GM15510 (cell line): ENCODE data around the gene ANTXR1.

Experiments used
- POLR2A ChIP-seq: IDR thresholded peaks from 3 replicates; pipeline ENCODE4 v1.6.1; 2011; ENCODE audit warnings: borderline replicate concordance; ENCODE audit not compliant: insufficient read length; ENCODE audit errors: extremely low read depth

ANTXR1 gene

GRCh38 chr2:69212238-69213028 is 199.5 kb downstream of the ANTXR1 start:
- TF ChIP-seq POLR2A: no peak

DNA sequence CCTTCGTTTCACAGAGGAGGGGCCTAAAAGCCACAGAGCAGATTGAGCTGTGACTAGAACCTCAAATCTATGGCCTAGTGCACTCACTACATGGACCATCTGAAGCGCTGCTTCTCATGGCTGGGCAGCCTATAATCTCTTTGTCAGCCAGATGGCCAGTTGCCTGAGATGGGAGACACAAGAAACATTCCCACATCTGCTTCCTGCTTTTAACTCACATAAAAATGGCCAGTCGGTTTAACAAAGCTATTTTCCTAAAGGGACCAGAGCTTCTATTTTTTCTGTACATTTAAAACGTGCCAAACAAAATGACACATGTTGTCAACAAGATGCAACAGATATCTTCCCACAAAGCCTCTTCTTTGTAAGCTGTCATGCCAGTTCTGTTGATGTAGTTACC is 200.2 kb downstream of the ANTXR1 start:
- TF ChIP-seq POLR2A: no peak

- no peak for TF ChIP-seq POLR2A
These were observed 200.8 kb downstream of the ANTXR1 start for GRCh38 chr2:69213782-69214181.

- TF ChIP-seq POLR2A: no peak
These were observed 201.9 kb downstream of the ANTXR1 start for GRCh38 chr2:69214898-69215297.

GRCh38 chr2:69216535-69217332 is 203.8 kb downstream of the ANTXR1 start:
- no peak for TF ChIP-seq POLR2A

GRCh38 chr2:69217333-69218080 is 204.5 kb downstream of the ANTXR1 start:
- no peak for TF ChIP-seq POLR2A

DNA sequence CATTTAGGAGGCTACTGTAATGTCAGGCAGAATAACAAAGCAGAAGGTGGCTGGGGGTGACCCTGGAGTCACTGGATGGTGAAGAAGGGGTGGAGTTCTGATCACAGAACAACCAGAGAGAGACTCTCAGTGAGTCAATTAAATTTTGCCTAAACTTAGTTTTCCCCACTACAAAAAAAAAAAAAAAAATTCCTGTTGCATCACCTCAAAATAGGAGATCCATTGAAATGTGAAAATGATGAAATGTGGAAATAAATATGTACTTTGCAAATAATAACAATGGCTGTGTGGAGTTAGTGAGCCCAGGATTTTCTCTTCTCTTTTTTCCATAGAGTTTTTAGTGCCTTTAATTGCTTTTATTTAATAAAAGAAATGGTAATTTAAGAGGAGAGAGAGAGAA is 208.5 kb downstream of the ANTXR1 start:
- TF ChIP-seq POLR2A: no peak

- no peak for TF ChIP-seq POLR2A
These were observed 209.2 kb downstream of the ANTXR1 start for GRCh38 chr2:69221960-69222751.

DNA sequence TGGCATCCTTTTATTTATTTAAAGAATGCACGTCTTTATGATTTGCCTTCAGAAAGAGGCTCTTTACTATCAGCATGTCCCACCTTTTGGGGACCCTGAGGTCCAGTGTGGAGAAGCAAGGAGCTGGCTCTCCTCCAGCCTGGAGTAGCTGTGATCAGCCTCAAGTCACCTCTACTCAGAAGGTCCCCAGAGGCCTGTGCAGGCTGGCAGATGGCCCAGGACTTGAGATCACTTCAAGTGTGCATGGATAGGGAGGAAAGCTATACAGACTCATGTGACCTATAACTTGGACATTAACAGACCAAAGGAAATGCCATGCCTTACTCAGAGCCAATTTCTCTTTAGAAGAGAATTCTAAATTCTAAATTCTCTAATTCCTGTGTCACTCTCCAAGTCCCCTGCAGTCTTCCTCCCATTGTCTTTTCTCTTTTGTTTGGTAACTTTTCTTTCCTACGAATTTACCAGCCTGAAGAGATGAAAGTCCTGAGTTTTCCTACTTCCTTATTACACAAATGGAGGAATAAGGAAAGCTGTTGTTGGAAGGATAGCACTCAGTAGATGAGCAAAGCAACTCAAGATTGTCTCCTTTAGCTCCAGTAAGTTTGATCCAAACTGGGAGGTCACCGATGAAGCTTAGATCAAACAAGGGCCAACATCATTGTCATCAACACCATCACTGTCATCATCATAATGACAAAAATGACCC is 210.1 kb downstream of the ANTXR1 start:
- TF ChIP-seq POLR2A: no peak

DNA sequence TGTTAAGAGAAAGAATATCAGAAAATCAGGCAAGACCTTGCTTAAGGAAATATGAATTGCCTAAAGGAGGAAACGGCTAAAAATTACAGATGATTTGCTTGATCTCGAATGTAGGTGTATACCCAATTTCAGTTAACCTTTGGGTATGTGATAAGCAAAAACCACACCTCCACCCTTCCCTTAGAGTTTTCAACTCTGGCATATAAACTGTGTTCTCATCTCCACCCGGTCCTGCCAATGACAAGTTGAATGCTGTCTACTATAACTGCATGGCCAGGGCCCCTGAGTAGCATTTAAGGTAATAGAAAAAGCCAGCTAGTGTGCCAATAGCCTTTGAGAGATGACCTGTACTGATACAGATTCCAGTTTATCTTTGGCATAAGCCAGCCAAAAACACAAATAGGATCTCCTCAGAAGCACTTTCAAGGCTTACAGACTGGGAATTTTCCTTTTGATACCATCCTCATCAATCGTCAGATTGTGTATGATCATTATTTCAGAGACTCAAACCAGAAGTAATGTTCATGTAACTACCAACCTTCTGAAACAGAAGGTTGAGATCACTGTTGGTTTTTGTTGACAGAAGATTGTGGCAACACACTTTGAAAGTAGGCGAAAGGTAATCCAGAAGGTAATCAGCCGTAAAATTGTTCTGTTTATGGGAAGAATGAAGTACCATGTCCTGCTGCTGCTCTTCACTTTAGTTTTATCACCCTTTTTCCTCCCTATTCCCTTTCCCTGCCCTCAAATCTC is 211.0 kb downstream of the ANTXR1 start:
- TF ChIP-seq POLR2A: no peak

- no peak for TF ChIP-seq POLR2A
These were observed 211.5 kb downstream of the ANTXR1 start for GRCh38 chr2:69224512-69224837.

DNA sequence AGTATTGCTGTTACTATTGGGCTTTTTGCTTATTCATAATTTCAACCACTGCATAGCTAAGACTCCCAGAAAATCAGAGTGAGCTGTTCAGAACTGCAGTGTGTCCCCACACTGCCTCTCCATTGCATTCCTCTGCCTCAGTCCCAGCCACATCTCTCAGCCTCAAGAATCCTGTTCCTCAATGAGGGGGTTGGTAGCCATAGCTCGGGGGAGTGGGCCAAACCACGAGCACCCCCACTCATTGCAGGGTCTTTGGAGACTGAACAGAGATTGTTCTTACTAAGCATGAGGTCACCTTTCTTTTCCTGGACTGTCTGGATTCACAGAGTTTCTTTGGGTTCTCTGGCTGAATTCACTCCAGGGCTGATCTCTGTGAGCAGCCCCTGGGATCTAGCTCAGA is 213.0 kb downstream of the ANTXR1 start:
- TF ChIP-seq POLR2A: no peak

DNA sequence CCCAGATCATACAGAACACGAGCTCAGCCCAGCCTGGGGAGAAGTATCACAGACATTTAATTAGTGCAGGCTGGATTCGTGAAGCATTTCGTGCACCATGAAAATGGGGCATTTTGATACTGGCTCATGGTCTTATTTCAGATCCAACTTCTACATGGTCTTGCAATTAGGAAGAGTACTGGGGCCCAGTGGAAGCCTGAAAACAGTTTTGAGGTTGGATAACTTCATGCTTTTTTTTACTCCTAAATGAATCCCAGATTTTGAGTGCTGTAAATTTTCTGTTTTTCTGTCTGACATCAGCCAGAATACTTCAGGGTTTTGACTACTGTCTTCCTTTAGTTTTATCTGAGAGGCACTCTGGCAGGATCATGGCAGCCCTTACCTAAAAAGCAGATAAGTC is 213.9 kb downstream of the ANTXR1 start:
- no peak for TF ChIP-seq POLR2A
